GM23248 (cell line): ENCODE measurements around the gene IRF2BP2.

Experiments
- EZH2 ChIP-seq: fragments of 200-600 bp; sonication (generic); IDR thresholded peaks from 2 replicates; pipeline ENCODE4 v1.6.1; 2018; ENCODE audit warnings: antibody characterized with exemption, mild to moderate bottlenecking; ENCODE audit not compliant: insufficient read depth, poor library complexity, severe bottlenecking
- EZH2phosphoT487 ChIP-seq: fragments of 200-600 bp; sonication (generic); IDR thresholded peaks from 2 replicates; pipeline ENCODE4 v1.6.1; 2018; ENCODE audit warnings: antibody characterized with exemption, moderate library complexity, mild to moderate bottlenecking, low read depth; ENCODE audit not compliant: insufficient read depth

GRCh38 chr1:234610061-234610665 lies at the start of gene IRF2BP2:
- TF ChIP-seq EZH2: no peak
- no peak for TF ChIP-seq EZH2phosphoT487
